ENCODE data around the gene ASPSCR1.

DNA sequence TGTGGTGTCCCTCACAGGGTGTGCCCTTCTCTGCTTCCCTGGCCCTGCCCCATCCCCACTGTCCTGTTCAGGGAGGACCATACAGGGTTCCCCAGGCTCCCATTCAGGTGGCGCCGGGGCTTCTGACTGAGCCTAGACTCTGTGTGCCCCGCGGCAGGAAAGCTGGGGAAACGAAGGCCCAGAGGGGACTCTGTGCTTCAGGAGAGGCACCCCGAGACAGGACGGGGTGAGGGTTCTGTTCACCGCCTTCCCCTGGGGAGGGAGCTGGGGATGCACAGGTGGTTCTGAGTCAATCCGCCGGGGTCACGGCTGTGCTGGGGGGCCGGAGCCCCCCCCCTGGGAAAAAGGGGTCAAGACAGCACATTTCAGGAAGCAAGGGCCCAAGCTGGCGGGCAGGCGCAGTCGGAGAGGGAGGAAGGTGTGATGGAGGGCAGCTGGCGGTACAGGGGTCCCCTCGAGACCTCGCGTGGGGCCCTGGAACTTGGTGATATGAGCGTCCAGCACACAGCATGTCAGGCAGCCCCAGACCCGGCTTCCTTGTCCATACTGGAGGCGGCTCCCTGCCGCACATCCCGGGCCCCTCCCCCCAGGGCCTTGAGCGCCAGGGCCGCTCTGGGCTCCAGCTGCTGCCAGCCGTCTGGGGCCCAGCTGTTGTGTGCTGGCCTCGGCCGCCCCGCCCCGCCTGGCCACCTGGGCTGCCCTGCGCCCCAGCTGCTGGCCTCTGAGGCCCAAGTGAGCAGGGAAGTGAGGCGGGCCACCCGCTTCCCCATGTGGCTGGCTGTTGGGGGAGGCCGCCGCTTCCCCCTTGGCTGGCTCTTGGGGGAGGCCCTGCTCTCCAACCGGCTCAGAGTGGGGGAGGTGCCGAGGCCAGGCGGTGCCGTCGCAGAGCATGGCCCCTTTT lies 10.8 kb upstream of the ASPSCR1 start:
- TF ChIP-seq, protein P1, sequence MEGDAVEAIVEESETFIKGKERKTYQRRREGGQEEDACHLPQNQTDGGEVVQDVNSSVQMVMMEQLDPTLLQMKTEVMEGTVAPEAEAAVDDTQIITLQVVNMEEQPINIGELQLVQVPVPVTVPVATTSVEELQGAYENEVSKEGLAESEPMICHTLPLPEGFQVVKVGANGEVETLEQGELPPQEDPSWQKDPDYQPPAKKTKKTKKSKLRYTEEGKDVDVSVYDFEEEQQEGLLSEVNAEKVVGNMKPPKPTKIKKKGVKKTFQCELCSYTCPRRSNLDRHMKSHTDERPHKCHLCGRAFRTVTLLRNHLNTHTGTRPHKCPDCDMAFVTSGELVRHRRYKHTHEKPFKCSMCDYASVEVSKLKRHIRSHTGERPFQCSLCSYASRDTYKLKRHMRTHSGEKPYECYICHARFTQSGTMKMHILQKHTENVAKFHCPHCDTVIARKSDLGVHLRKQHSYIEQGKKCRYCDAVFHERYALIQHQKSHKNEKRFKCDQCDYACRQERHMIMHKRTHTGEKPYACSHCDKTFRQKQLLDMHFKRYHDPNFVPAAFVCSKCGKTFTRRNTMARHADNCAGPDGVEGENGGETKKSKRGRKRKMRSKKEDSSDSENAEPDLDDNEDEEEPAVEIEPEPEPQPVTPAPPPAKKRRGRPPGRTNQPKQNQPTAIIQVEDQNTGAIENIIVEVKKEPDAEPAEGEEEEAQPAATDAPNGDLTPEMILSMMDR (IDR thresholded peaks at IDR 0.05): no peak
- TF ChIP-seq POLR2A (IDR thresholded peaks at IDR 0.05) (no peak), POLR2AphosphoS5 (IDR thresholded peaks at IDR 0.05) (no peak), EP300 (IDR thresholded peaks at IDR 0.05) (no peak)
